ENCODE data around the gene ZBTB49.
"Not testable (repeated sequence)": the region's sequence is repeated elsewhere in the genome, so short reads cannot be mapped to it uniquely, and the experiment has no call there.

The ZBTB49 gene

DNA sequence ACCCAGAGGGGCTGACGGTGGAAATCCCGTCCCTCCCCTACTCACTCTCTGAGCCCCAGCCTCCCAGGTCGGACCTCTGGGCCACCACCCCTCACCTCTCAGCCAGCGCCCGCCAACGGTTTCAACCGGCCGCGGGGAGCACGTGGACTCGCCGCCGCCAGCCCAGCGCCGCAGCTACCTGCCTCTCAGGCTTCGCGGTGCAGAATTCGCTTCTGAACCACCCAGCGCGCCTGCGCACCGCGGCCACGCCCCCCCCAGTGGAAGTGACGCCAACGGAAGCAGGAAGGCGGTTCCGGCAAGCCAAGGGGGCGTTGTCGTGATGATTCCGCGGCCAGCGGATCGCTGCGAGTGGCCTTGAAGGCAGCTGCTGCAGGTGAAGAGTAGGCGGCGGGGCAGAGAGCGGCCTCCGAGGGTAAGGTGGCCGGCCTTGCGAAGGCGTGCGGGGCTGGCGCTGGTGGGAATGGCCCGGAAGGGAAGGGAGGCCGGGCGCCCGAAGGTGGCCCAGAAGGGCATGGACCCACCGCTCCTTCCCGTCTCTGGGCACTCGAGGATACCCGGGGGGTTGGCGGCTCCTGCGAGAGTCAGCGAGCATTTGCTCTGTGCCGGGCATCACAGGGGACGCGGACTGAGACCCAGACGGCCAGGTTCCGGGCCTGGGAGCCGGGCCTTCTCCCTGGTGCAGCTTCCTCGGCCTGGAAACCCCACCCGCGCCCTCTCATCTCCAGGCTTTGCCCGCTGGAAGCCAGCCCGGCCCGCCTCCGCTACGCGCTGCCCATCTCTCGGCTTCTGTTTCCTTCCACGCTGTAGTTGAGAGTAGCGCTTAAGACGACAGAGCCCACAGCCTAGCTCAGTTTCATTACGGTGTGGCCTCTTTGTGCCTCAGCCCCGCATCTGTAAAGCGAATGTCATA lies at the start of gene ZBTB49, which contains the start of gene LYAR:
Gene ZBTB49, plus strand, starts transcription at position 311 of the 910 bp plus-strand sequence. CDS start 9,695 bp downstream, outside the sequence.
Gene LYAR, minus strand, starts transcription at position 214 of the 910 bp plus-strand sequence. CDS start 6,412 bp downstream, outside the sequence.
- peak; percentile 84 for DNase-seq (ENCODE audit: low read depth)

GRCh38 chr4:4245172-4245571 lies 44.9 kb upstream of the ZBTB49 start:
- DNase-seq (ENCODE audit: low read depth) = no peak

DNA sequence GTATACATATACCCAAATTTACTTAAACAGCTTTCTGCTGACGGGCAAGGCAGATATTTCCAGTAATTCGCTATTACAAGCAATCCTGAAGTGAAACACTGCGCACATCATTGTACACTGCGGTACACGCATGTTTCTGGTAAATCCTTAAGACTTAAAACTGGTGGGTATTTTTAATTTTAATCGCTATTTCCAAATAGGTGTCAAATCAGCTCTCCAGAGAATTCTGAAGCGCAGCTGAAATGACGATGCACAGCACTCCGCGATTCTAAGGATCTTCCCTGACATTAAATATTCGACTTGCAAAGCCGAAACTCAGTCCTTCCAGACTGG lies 42.4 kb upstream of the ZBTB49 start:
- DNase-seq (ENCODE audit: low read depth) = no peak

DNA sequence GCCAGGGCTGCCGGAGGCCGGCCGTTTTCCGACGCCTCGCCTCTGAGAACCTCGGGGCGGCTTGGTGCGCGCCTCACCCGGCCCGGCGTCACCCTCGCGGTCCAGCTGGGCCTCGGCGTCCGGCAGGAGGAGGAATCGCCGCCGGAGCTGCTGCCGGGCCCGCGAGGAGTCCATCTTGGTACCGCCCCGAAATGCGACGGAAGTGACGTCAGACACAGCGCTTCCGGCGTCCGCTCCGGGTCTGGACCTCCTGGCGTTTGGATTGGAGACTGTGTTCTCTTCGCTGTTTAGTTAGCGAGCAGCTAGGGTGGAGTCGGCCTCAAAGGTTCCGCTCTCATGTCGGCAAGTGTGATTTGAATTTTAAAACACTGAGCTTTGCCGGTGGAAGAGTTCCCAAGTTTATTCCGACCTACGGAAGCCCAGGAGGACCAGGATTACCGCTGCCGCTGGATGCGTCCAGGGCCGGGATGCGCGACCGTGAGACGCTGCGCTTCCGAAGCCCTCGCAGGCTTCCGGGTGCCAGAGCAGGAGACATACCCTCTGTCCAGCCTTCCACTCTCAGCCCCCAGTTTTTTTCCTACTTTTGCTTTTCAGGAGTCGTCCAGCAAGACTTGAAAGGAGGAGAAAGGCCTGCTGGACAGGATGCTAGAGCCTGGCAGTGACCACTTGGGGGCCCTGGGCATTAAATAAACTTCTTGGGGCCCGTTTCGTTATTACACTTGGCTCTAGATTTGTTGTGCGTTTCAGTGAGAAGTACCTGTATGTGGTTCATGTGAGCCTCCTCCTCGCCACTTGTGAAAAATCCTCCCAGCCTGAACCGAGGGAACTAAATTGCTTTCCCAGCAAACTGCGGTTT lies 41.8 kb upstream of the ZBTB49 start, which contains the start of gene TMEM128:
Gene TMEM128, minus strand, starts transcription at position 195 of the 856 bp plus-strand sequence. Its CDS starts 21 bp downstream, at position 174.
- peak; percentile 92 for DNase-seq (ENCODE audit: low read depth)

- DNase-seq (ENCODE audit: low read depth) = peak; percentile 64
Measured at GRCh38 chr4:4248885-4249203, 41.2 kb upstream of the ZBTB49 start.

DNA sequence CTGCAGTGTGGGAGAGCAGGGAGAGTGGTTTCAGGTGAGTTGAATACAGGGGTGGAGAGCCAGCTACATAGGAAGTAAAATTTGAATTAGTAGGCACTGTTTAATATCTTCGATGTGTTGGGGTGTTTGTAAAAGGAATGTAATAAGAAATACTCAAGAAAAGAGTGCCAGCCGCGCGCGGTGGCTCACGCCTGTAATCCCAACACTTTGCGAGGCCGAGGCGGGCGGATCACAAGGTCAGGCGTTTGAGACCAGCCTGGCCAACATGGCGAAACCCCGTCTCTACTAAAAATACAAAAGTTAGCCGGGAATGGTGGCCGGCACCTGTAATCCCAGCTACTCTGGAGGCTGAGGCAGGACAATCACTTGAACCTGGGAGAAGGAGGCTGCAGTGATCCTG lies 40.7 kb upstream of the ZBTB49 start:
- not testable (repeated sequence) for DNase-seq (ENCODE audit: low read depth)

DNA sequence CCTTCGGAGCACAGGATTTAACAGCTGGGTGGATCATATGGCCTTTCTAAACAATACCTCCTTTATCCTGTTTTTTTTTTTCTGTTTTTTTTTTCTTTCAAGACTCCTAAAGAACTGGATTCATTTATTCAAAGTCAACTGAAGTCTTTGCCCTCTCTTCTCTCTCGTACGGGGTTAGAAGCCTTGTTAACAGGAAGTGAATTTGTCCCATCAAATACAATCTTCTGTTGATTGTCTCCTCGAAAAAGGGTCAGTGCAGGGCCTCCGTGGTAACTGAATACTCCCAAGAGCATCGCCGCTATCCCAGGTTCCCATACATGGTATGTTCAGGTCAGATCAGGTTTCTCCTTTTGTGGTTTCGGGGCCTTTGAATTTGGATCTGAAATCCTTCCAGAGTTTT lies 40.2 kb upstream of the ZBTB49 start:
- DNase-seq (ENCODE audit: low read depth) = no peak

DNA sequence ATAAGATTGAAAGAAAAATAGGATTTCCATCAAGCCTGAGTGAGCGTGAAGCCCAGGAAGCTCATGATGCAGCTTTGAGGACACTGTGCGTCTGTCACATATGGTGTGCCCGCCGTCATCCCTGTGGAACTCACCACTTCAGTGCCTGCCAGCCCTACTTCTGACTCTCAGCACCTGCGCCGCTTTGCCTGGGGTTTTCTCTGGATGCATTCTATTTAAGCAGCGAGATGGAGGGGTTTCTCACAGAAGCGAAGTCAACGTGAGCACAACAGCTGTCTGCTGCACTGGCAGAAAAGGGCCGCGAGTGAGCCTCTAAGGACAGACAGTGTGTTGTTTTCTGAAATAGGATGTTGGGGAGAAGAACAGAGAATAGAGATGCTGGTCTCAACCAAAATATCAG lies 35.9 kb upstream of the ZBTB49 start:
- DNase-seq (ENCODE audit: low read depth) = no peak

GRCh38 chr4:4254666-4255065 lies 35.4 kb upstream of the ZBTB49 start:
- no peak for DNase-seq (ENCODE audit: low read depth)

DNA sequence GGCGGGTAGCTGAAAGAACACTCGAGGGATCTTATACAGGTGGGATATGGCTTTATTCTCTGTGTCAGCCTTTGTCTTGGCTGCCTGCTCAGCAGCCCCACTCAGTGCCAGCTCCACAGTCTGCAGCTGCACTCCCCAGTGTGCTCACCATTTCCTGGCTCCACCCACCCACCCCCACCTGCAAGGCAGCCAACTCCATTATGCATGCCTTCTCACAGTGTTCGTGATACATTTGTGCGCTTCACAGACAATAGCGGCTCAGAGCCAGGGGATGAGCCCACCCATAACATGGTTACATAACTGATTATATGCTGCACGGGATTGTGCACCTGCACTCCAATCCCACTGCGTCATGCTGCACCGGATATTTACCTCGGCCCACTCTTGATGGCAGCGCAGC lies 33.3 kb upstream of the ZBTB49 start:
- DNase-seq (ENCODE audit: low read depth) = no peak

DNA sequence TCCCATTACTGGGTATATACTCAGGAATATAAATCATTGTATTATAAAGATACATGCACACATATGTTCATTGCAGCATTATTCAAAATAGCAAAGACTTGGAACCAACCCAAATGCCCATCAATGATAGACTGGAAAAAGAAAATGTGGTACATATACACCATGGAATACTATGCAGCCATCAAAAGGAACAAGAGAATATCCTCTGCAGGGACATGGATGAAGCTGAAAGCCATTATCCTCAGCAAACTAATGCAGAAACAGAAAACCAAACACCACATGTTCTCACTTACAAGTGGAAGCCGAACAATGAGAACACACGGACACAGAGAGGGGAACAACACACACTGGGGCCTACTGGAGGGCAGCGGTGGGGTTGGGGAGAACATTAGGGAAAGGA lies 32.3 kb upstream of the ZBTB49 start:
- DNase-seq (ENCODE audit: low read depth) = not testable (repeated sequence)

- no peak for DNase-seq (ENCODE audit: low read depth)
Measured at GRCh38 chr4:4259484-4260100, 30.5 kb upstream of the ZBTB49 start.

GRCh38 chr4:4260185-4260751 lies 29.8 kb upstream of the ZBTB49 start:
- DNase-seq (ENCODE audit: low read depth) = peak; percentile 62

- peak; percentile 15 for DNase-seq (ENCODE audit: low read depth)
Measured at GRCh38 chr4:4267981-4268380, 22.1 kb upstream of the ZBTB49 start.

- DNase-seq (ENCODE audit: low read depth) = no peak
Measured at GRCh38 chr4:4268776-4269175, 21.3 kb upstream of the ZBTB49 start.

DNA sequence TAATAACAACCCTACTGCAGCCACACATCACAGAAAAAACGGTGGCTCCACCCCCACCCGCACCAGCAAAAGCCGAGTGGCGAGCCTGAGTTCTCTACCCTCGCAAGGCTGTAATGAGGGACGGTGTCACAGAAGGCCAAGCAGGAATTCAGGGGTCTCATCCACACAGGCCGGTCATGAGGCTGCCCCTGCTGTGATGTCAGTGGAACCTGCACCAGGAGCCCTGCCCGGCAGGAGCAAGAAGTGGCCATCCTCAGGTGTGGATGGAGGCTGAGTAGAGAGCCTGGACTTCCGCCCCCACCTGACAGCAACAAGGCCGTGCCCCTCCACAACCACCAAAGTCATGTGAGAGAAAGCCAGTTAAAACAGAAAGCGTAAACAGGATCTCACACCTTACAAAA lies 20.7 kb upstream of the ZBTB49 start:
- DNase-seq (ENCODE audit: low read depth) = no peak

- peak; percentile 43 for DNase-seq (ENCODE audit: low read depth)
Measured at GRCh38 chr4:4269856-4270255, 20.2 kb upstream of the ZBTB49 start.

DNA sequence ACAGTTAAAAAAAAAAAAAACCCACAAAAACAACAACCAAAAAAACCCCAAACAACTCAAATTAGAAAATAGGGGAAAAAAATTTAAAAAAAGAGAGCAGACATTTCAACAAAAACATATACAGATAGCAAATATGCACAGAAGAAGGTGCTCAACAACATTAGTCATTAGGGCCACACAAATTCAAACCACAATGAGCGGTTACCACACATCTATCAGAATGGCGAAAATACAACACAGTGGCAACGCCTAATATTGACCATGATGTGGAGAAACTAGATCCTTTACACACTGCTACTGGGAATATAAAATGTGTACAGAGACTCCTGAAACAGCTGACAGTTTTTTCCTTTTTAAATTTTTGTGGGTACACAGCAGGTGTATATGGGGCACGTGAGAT lies 19.5 kb upstream of the ZBTB49 start:
- DNase-seq (ENCODE audit: low read depth) = peak; percentile 75

DNA sequence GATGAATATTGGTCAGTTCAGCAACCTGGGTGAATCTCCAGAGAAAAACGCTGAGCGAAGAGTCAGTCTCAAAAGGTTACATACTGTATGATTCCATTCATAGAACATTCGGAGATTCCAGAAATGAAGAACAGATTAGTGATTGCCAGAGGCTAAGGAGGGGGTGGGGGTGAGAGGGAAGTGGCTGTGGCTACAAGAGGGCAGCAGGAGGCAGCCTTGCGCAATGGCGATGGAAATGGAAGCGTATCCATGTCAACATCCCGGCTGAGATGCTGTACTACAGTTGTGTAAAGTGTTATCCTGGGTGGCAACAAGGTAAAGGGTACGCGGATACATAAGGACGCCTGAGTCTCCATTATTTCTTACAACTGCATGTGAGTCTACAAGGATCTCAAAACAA lies 18.1 kb upstream of the ZBTB49 start:
- peak; percentile 42 for DNase-seq (ENCODE audit: low read depth)

DNA sequence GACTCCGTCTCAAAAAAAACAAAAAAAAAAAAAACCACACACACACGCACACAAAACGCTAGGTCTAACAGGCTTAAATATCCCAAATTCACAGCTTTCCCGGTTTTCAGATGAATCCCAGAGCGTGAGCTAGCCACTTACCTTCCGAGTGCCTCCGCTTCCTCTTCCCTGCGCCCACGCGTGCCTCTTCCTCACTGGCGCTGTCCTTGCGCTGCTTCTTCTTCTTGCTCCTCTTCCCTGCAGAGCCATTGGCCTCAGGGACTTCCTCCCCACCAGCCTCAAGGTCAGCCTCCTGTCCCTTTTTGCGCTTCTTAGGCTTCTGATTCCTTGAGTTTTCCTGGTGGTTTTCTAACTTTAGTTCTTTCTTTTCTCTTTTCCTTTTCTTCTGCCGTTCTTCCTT lies 15.8 kb upstream of the ZBTB49 start:
- DNase-seq (ENCODE audit: low read depth) = no peak

DNA sequence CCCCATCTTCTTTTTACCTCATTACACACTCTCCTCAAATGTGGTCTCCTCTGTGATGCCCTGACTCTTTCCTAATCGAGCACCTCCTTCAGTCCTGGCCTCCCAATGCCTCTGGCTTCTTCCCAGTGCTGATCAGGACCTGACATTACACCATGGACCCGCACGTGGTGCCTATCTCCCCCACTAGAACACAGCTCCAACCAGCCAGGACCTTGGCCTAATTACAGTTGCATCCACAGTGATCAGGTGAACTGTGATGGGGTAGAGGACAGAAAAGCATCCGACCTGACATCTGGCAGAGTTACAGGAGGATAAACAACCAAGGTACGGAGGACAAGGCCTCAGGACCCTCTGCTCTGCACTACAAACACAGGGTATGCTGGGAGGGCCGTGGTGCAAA lies 12.5 kb upstream of the ZBTB49 start:
- no peak for DNase-seq (ENCODE audit: low read depth)

DNA sequence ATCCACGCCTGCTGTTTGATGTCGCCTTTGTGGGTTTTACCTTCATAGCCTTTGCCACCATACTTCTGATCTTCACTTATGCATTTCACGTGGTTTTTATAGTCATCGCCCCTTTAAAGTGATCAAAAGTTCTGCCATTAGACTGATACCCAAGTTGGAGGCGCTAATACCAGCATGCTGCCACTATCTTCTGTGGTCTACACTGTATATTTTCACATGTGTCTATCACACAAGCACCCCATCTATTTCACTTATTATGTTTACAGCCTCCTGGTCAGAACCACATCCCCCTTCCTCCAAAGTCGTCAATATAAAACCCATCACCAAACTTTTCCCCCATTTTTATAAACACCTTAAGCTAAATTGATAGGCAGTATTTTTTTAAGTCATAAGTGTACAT lies 8.3 kb upstream of the ZBTB49 start:
- no peak for DNase-seq (ENCODE audit: low read depth)

Measured in amniotic epithelial cell (primary cell).